ENCODE results near the gene TGFBR1. TPM values are rescaled to one million over a fixed set of nuclear protein-coding genes. Genes with fewer than 3 reads are reported as not detected.

TGFBR1 gene
- total and polyA plus RNA-seq, 2 donors (not counting 1 experiment from before 2014, with no cell fraction given), result 78.5 to 79.1 TPM

DNA sequence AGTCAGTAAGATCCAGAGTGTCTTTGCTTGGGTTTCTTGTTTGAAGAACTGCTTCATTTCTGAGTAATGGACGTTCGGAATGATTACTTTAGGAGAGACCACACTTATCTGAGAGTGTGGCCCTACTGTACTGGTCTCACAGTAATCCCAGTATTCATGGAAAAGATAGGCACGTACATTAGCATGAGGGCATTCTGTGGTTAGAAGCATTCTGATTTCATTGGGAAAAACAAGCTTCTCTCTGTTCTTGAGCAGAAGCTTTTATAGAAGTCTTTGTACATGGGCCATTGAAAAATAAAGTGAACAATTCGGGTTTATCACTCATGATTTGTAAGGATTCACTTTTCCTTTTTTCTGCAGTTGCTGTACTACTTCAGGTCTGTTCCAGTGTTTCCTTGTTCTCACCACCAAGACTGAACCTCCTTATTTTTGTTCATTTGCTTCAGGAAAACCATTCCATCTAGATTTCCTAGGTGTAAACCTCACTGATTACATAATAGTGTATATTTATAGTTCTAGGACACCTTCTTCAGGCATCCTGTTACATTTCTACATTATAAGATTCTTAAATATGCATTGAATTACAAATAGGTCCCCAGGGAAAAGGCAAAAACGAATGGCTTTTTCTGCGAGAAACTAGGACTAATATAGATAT, 10.1 kb downstream of the TGFBR1 start:
- H3K27me3 ChIP-seq (ENCODE audit: control insufficient read depth, insufficient read depth, low read length), result no peaks in the 10 kb centered on the region
- H3K9ac ChIP-seq (ENCODE audit: insufficient read depth, low read length), result no peak overlapping the region
- H3K4me3 ChIP-seq (replicated peaks in 1 of 4; ENCODE audit: control extremely low read depth in 1 of 4, insufficient read depth in 1 of 4, low read depth in 3 of 4, low read length in 4 of 4), result no peak overlapping the region
- H3K4me2 ChIP-seq (ENCODE audit: extremely low read depth, insufficient read depth, low read length), result no peak overlapping the region
- no peaks in the 10 kb centered on the region for H3K9me3 ChIP-seq (ENCODE audit: control insufficient read depth, insufficient read depth, low read depth, low read length)
- no peak for TF ChIP-seq EZH2 (IDR thresholded peaks at IDR 0.05; ENCODE audit: low read length, missing control alignments)
- TF ChIP-seq, protein P1, sequence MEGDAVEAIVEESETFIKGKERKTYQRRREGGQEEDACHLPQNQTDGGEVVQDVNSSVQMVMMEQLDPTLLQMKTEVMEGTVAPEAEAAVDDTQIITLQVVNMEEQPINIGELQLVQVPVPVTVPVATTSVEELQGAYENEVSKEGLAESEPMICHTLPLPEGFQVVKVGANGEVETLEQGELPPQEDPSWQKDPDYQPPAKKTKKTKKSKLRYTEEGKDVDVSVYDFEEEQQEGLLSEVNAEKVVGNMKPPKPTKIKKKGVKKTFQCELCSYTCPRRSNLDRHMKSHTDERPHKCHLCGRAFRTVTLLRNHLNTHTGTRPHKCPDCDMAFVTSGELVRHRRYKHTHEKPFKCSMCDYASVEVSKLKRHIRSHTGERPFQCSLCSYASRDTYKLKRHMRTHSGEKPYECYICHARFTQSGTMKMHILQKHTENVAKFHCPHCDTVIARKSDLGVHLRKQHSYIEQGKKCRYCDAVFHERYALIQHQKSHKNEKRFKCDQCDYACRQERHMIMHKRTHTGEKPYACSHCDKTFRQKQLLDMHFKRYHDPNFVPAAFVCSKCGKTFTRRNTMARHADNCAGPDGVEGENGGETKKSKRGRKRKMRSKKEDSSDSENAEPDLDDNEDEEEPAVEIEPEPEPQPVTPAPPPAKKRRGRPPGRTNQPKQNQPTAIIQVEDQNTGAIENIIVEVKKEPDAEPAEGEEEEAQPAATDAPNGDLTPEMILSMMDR (conservative IDR thresholded peaks at IDR 0.05 in 1 of 2, IDR thresholded peaks at IDR 0.05 in 1 of 2; ENCODE audit: low read depth in 1 of 2, low read length in 2 of 2), result no peak
- H2AFZ ChIP-seq (ENCODE audit: low read length), result no peak overlapping the region
- no peaks in the 10 kb centered on the region for H4K20me1 ChIP-seq (ENCODE audit: control insufficient read depth, extremely low read depth, insufficient read depth, low read length)
- H3K4me1 ChIP-seq (ENCODE audit: control insufficient read depth, extremely low read depth, insufficient read depth, low read length), result no peaks in the 10 kb centered on the region
- H3K27ac ChIP-seq (ENCODE audit: insufficient read depth, low read length), result no peak overlapping the region
- peaks cover 16% of the 10 kb centered on the region for H3K79me2 ChIP-seq (ENCODE audit: control insufficient read depth, insufficient read depth, low read length)
- no peaks in the 10 kb centered on the region for H3K36me3 ChIP-seq (ENCODE audit: control insufficient read depth, insufficient read depth, low read length)
- peak in 1 of 2 donors; percentile 48 for DNase-seq (ENCODE audit: low read depth in 2 of 2)

DNA sequence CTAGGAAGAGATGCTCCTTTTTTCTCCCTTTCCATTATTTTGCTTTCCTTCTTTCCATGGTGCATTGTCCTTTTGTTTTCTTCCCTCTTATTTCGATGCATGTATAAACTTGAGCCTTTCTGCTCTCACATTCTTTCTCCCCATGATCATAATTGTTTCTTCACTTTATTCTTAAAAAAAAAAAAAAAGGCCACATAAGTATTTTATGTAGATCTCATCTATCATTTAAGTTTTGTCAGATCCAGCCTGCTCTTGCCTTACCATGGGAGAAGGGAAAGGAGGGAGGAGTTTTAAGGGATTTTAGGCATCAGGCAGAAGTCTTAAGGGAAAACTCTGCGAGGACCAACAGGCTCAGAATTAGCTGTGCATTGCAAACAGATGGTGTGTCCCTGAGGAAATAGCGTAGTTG, 11.1 kb downstream of the TGFBR1 start:
- Histone ChIP-seq H3K4me1 (ENCODE audit: control insufficient read depth, extremely low read depth, insufficient read depth, low read length) (no peaks in the 10 kb centered on the region), H3K9me3 (ENCODE audit: control insufficient read depth, insufficient read depth, low read depth, low read length) (no peaks in the 10 kb centered on the region), H3K27ac (ENCODE audit: insufficient read depth, low read length) (no peak overlapping the region), H3K4me2 (ENCODE audit: extremely low read depth, insufficient read depth, low read length) (no peak overlapping the region), H2AFZ (ENCODE audit: low read length) (no peak overlapping the region), H3K36me3 (ENCODE audit: control insufficient read depth, insufficient read depth, low read length) (no peaks in the 10 kb centered on the region), H3K27me3 (ENCODE audit: control insufficient read depth, insufficient read depth, low read length) (no peaks in the 10 kb centered on the region), H3K9ac (ENCODE audit: insufficient read depth, low read length) (no peak overlapping the region), H3K4me3 (replicated peaks in 1 of 4; ENCODE audit: control extremely low read depth in 1 of 4, insufficient read depth in 1 of 4, low read depth in 3 of 4, low read length in 4 of 4) (no peak overlapping the region), H3K79me2 (ENCODE audit: control insufficient read depth, insufficient read depth, low read length) (peaks cover 17% of the 10 kb centered on the region), H4K20me1 (ENCODE audit: control insufficient read depth, extremely low read depth, insufficient read depth, low read length) (no peaks in the 10 kb centered on the region)
- TF ChIP-seq, protein P1 (conservative IDR thresholded peaks at IDR 0.05 in 1 of 2, IDR thresholded peaks at IDR 0.05 in 1 of 2; ENCODE audit: low read depth in 1 of 2, low read length in 2 of 2), result no peak
- no peak for TF ChIP-seq EZH2 (IDR thresholded peaks at IDR 0.05; ENCODE audit: low read length, missing control alignments)
- DNase-seq (ENCODE audit: low read depth in 2 of 2), result no peak

- no peaks in the 10 kb centered on the region for H4K20me1 ChIP-seq (ENCODE audit: control insufficient read depth, extremely low read depth, insufficient read depth, low read length)
- TF ChIP-seq EZH2 (IDR thresholded peaks at IDR 0.05; ENCODE audit: low read length, missing control alignments), result no peak
- TF ChIP-seq, protein P1 (conservative IDR thresholded peaks at IDR 0.05 in 1 of 2, IDR thresholded peaks at IDR 0.05 in 1 of 2; ENCODE audit: low read depth in 1 of 2, low read length in 2 of 2), result no peak
- H3K79me2 ChIP-seq (ENCODE audit: control insufficient read depth, insufficient read depth, low read length), result peaks cover 9% of the 10 kb centered on the region
- no peak overlapping the region for H2AFZ ChIP-seq (ENCODE audit: low read length)
- no peak overlapping the region for H3K4me2 ChIP-seq (ENCODE audit: extremely low read depth, insufficient read depth, low read length)
- no peak overlapping the region for H3K27ac ChIP-seq (ENCODE audit: insufficient read depth, low read length)
- H3K36me3 ChIP-seq (ENCODE audit: control insufficient read depth, insufficient read depth, low read length), result no peaks in the 10 kb centered on the region
- no peaks in the 10 kb centered on the region for H3K27me3 ChIP-seq (ENCODE audit: control insufficient read depth, insufficient read depth, low read length)
- H3K9me3 ChIP-seq (ENCODE audit: control insufficient read depth, insufficient read depth, low read depth, low read length), result no peaks in the 10 kb centered on the region
- no peak overlapping the region for H3K9ac ChIP-seq (ENCODE audit: insufficient read depth, low read length)
- H3K4me3 ChIP-seq (replicated peaks in 1 of 4; ENCODE audit: control extremely low read depth in 1 of 4, insufficient read depth in 1 of 4, low read depth in 3 of 4, low read length in 4 of 4), result no peak overlapping the region
- DNase-seq (ENCODE audit: low read depth in 2 of 2), result no peak
- H3K4me1 ChIP-seq (ENCODE audit: control insufficient read depth, extremely low read depth, insufficient read depth, low read length), result no peaks in the 10 kb centered on the region
Observed at GRCh38 chr9:99118782-99119466, 14.0 kb downstream of the TGFBR1 start.
